ENCODE measurements around the gene ADAM17. TPM values are rescaled to one million over a fixed set of nuclear protein-coding genes. Genes with fewer than 3 reads are reported as not detected.

Gene ADAM17
- total and polyA plus RNA-seq, 2 of the 13 experiments (the other 11 are each of a cell fraction or from before 2014, with no cell fraction given), result 6.5 to 33.4 TPM

DNA sequence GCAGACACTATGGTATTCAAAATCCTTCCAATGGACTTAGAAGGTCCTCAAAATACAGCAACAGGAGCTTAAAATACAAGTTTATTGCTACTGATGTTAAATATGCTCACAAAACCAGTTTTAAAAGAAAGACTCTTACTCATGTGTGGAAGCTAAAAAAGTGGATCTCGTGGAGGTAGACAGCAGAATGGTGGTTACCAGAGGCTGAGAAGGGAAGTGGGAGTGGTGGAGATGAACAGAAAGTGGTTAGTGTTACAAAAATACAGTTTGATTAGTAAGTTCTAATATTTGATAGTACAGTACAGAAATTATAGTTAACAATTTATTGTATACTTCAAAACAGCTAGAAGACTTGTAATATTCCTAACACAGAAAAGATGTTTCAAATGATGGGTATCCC is 12.1 kb downstream of the ADAM17 start:
- no peaks in the 10 kb centered on the region for H4K20me1 ChIP-seq (ENCODE audit: insufficient read depth, low read length)
- TF ChIP-seq CBX5 (CRISPR knock-in tag; IDR thresholded peaks at IDR 0.05; ENCODE audit: borderline replicate concordance) (no peak), HNRNPK (IDR thresholded peaks at IDR 0.05; ENCODE audit: low read depth, low read length, poor library complexity, severe bottlenecking) (peak; percentile 65)
- ChIA-PET CTCF (ENCODE audit: low intra/inter-chr PET ratio, low total read pairs) (no interaction called here), POLR2A (no interaction called here)
- peaks cover 1 to 11% of the 10 kb centered on the region in 2 experiments; a peak in 1 of 5 replicates for H3K36me3 ChIP-seq (replicated peaks in 1 of 2; ENCODE audit: control insufficient read depth in 1 of 2, insufficient read depth in 2 of 2, low read length in 2 of 2)
- DNase-seq (ENCODE audit: low spot score) (no peak), FAIRE-seq (no peak), ATAC-seq (no peak)
- no peak overlapping the region for H3K9ac ChIP-seq (ENCODE audit: insufficient read depth, low read depth, low read length)
- no peak overlapping the region for H2AFZ ChIP-seq (ENCODE audit: low read length)
- H3K79me2 ChIP-seq (ENCODE audit: insufficient read depth, low read length), result peaks cover 46% of the 10 kb centered on the region
- H3K27ac ChIP-seq (ENCODE audit: extremely low read length, insufficient read depth, low read length), result no peak overlapping the region
- no peak overlapping the region for H3K4me2 ChIP-seq (ENCODE audit: low read depth, low read length)
- 91% methylated on average over 1 of the region's 1 CpG for WGBS (ENCODE audit: low lambda C conversion rate)
- TSS peak; percentile 22 for BruUV-seq (replicated peaks)
- H3K4me1 ChIP-seq (ENCODE audit: insufficient read depth, low read length), result peaks cover 36% of the 10 kb centered on the region
- H3K27me3 ChIP-seq (ENCODE audit: control insufficient read depth in 1 of 2, insufficient read depth in 2 of 2, low read length in 2 of 2), result no peaks in the 10 kb centered on the region
- in situ Hi-C loops (cut with HindIII; ENCODE audit: extremely low pct_ligation_motif_present, low pct_unique_long_range_greater_than_20kb), result no loop called here
- intact Hi-C loops (cut with micrococcal nuclease; ENCODE audit: unreplicated experiment), result no loop called here
- H3K9me3 ChIP-seq (ENCODE audit: low read length), result no peaks in the 10 kb centered on the region
- no peak overlapping the region for H3K4me3 ChIP-seq (replicated peaks in 1 of 3; ENCODE audit: insufficient read depth in 1 of 3, low read depth in 2 of 3, low read length in 3 of 3)

DNA sequence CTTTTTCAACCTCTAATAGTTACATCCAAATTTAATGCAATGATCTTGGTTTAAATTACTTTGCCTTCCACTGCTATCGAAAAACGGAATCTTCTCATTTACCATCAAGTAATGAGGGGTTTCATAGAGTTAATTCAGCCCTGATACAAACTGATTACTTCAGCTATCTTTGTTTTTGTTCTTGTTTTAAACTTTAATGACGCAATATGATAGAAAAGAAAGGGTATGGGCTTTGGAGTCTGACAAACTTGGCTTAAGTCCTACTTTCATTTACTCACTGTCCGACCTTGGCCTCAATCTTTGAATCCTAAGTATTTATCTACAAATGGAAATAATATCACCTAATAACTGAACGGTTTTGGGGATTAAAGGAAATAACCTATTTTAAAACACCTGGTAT is 16.1 kb downstream of the ADAM17 start:
- DNase-seq (ENCODE audit: low spot score) (no peak), FAIRE-seq (no peak), ATAC-seq (no peak)
- Histone ChIP-seq H4K20me1 (ENCODE audit: insufficient read depth, low read length) (no peaks in the 10 kb centered on the region), H3K4me1 (ENCODE audit: insufficient read depth, low read length) (peaks cover 17% of the 10 kb centered on the region), H3K4me2 (ENCODE audit: low read depth, low read length) (no peak overlapping the region), H3K36me3 (replicated peaks in 1 of 2; ENCODE audit: control insufficient read depth in 1 of 2, insufficient read depth in 2 of 2, low read length in 2 of 2) (peaks cover 1 to 17% of the 10 kb centered on the region in 2 experiments; a peak in 3 of 5 replicates), H2AFZ (ENCODE audit: low read length) (no peak overlapping the region), H3K79me2 (ENCODE audit: insufficient read depth, low read length) (peaks cover 11% of the 10 kb centered on the region), H3K27me3 (ENCODE audit: control insufficient read depth in 1 of 2, insufficient read depth in 2 of 2, low read length in 2 of 2) (no peaks in the 10 kb centered on the region), H3K4me3 (replicated peaks in 1 of 3; ENCODE audit: insufficient read depth in 1 of 3, low read depth in 2 of 3, low read length in 3 of 3) (no peak overlapping the region), H3K9ac (ENCODE audit: insufficient read depth, low read depth, low read length) (no peak overlapping the region), H3K27ac (ENCODE audit: extremely low read length, insufficient read depth, low read length) (no peak overlapping the region), H3K9me3 (ENCODE audit: low read length) (no peaks in the 10 kb centered on the region)
- 86% methylated on average over 5 of the region's 5 CpGs for WGBS (ENCODE audit: low lambda C conversion rate)
- no TSS peak for BruUV-seq (replicated peaks)
- POLR2A ChIA-PET, result interaction anchor here (2.0 kb wide), 1 partner anchor 16 kb away, joined by 10 read pairs; the partner anchor contains the start of gene ADAM17
- intact Hi-C loops (cut with micrococcal nuclease; ENCODE audit: unreplicated experiment) (loop anchor here (5.0 kb wide), 1 partner anchor 47 kb away; no protein-coding TSS in a partner anchor), in situ Hi-C loops (cut with HindIII; ENCODE audit: extremely low pct_ligation_motif_present, low pct_unique_long_range_greater_than_20kb) (no loop called here)
- CTCF ChIA-PET (ENCODE audit: low intra/inter-chr PET ratio, low total read pairs), result no interaction called here
- TF ChIP-seq CEBPB (IDR thresholded peaks at IDR 0.05; ENCODE audit: borderline replicate concordance, low read depth, low read length) (peak; percentile 76), RAD51 (IDR thresholded peaks at IDR 0.05; ENCODE audit: borderline replicate concordance) (no peak)
